NCI-H526 (cell line): ENCODE results near the gene CHAC1.

ENCODE experiments used
- DNase-seq, 2 experiments: peaks; one replicate each; lab custom pipeline; 2025; lab: John Stamatoyannopoulos, UW

CHAC1 gene

GRCh38 chr15:40923551-40923950, 29.7 kb upstream of the CHAC1 start:
- no peak for DNase-seq

GRCh38 chr15:40925495-40925862, 27.8 kb upstream of the CHAC1 start:
- DNase-seq: no peak

- peak in 1 of 2 experiments; percentile 46 for DNase-seq
These were observed 27.2 kb upstream of the CHAC1 start for GRCh38 chr15:40925863-40926658.

DNA sequence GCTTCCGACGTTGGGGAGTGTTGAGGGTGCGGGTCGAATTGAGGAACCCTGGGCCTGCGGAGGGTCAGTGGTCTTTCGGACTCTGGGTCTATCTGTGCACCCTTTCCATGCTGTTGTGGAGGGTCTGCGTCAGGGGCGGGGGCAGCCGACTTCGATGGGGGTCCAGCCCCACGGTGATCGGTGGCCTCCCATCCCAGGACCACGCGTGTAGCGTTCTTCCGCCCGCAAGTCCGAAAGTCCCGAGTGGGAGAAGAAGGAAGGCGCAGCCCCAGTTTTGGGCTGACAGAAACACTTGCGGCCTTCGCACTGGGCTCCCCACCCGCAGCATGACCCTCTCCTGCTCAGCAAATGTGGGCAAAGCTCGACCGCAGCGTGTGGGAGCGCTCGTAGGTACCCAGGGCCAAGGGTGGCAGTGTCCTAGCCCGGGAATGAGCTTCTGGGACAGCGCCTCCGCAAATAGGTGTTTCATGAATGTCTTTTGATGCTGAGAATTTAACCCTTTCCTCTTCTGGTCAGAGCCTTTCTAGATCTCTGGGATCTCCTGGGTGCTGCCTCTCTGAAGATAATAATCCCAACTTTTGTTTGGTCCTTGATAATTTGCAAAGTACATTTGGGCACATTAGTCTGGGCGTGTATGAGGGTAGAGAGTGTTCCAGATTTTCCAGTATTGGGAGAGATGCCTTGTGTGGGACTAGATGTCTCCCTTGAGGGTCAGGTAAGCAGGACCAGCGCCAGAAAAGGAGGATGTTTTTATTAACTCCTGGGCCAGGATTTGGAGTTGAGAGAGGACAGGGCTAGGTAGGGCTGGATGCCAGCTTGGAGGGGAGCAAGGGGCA, 26.4 kb upstream of the CHAC1 start:
- DNase-seq: peak in 1 of 2 experiments; percentile 42

DNA sequence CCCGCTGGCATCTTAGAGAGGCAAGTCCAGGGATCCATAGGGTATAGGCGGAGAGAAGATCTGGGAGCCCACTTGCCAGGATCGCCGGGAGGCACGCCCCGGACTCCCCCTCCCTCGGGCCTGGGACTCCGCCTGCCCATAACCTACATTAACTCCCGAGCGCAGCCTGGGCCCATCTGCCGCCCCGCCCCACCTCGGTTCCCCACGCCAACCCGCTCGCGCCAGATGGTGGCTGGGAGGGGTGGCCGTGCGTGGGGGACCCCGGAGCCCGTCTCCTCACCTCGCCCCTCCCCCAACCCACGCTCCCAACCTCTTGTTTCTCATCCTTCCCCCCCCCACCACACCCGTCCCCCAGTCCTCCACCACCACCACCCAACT, 25.8 kb upstream of the CHAC1 start:
- peak in 1 of 2 experiments; percentile 56 for DNase-seq

GRCh38 chr15:40927873-40928806, 25.1 kb upstream of the CHAC1 start:
- peak in 1 of 2 experiments; percentile 79 for DNase-seq

DNA sequence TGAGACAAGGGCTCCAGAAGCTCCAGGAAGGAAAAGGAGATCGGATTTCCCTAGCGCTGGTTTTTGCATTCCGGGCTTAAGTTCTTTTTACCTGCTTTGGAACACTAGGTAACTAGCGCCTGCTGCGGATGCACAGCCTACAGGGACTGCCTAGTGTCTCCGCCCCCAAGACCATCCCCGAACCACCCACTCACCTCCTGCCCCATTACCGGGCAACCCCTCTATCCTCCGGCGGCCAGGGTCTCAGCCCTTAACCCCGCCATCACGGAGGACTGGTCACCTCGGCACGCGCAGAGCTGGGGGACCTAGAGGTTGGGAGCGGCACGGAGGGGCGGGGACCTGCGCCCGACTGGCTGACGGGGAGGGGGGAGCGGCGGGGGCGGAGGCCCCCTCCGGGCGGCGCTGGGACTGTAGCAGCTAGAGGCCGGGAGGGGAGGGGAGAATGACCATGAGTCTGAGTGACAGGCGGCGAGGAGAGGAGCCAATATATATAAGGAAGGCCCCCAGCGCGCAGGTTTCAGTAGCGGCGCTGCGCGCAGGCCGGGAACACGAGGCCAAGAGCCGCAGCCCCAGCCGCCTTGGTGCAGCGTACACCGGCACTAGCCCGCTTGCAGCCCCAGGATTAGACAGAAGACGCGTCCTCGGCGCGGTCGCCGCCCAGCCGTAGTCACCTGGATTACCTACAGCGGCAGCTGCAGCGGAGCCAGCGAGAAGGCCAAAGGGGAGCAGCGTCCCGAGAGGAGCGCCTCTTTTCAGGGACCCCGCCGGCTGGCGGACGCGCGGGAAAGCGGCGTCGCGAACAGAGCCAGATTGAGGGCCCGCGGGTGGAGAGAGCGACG, 24.2 kb upstream of the CHAC1 start, which contains the start of gene DLL4:
DLL4 (plus strand) TSS at position 520 of the 839 bp plus-strand sequence. CDS start 329 bp downstream, outside the sequence.
- peak; percentile 73 to 91 for DNase-seq

GRCh38 chr15:40929660-40930429, 23.4 kb upstream of the CHAC1 start:
- peak in 1 of 2 experiments; percentile 69 for DNase-seq

- peak; percentile 39 to 84 for DNase-seq
These were observed 22.6 kb upstream of the CHAC1 start for GRCh38 chr15:40930430-40931299.

DNA sequence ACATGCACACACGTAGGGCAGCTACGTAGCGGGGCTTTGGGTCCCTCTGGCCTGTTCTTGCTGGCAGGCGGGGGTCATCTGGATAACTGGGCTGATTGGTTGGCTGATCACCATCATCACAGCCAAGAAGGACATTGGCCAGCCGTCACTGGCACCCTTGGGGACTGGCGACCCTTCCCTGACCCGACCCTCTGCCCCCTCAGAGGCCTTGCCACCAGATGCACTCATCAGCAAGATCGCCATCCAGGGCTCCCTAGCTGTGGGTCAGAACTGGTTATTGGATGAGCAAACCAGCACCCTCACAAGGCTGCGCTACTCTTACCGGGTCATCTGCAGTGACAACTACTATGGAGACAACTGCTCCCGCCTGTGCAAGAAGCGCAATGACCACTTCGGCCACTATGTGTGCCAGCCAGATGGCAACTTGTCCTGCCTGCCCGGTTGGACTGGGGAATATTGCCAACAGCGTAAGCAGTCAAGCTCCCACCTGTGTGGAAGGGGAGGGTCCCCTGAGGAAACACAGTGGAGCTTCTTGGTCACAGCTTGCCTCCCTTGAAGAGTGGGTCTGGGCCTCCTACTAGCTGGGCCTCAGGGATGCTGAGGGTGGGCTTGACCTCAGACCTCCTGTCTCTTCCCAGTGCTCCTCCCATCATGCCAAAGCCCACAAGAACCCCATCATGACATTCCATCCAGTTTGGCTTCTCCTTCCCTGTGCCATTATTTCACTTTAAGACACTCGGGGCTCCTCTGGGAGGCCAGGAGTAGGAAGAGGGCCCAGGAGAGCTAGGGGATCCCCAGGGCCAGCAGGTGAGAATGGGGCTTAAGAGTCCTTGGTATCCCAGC, 21.8 kb upstream of the CHAC1 start:
- no peak for DNase-seq

DNA sequence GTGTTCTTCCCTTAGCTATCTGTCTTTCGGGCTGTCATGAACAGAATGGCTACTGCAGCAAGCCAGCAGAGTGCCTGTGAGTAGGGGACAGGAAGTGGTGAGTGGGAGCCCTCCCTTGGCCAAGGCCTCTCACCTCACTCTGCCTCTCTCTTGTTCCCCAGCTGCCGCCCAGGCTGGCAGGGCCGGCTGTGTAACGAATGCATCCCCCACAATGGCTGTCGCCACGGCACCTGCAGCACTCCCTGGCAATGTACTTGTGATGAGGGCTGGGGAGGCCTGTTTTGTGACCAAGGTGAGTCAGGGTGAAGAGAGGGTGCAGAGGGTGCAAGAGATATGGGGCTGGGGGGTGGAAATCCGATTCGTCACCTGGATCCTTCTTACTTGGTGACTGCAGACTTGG, 21.1 kb upstream of the CHAC1 start:
- DNase-seq: peak in 1 of 2 experiments; percentile 59

DNA sequence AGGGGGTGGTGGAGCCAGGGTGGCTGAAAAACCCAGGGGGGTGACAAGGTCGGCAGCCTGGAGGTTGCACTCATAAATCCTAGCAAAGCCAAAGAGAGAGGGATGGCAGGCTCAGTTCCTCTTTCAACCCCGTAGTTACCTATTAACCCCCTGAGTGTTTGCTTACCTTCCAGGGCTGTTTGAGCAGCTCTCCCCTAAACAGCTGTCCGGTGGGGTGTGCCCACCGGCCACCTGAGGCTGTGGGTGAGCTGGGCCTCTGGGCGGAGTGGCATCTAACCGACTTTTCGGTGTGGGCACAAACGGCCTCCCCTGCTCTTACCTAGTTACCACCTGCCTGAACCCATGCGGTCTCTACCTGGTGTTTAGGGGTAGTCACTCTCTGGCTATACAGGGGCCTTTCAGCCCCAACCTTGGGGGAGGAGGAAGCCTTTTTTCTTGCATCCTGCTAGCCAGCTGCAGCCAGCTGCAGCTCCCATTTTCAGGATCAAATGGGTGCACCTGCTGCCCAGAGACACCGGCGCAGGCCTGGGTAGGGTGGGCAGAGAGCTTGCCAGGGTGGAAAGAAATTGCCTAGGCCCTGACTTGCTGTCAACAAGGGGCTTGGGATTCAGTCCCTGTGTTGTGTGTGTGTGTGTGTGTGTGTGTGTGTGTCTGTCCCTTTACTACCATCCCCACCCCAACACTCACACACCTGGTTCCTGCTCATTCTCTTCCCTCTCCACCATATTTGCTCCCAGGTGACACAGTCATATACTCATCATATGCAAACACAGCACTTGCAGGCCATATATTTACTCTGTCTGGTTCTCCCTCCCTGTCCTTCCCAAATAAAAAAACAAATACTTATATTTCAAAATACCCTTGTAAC, 20.4 kb upstream of the CHAC1 start:
- DNase-seq: peak in 1 of 2 experiments; percentile 59

DNA sequence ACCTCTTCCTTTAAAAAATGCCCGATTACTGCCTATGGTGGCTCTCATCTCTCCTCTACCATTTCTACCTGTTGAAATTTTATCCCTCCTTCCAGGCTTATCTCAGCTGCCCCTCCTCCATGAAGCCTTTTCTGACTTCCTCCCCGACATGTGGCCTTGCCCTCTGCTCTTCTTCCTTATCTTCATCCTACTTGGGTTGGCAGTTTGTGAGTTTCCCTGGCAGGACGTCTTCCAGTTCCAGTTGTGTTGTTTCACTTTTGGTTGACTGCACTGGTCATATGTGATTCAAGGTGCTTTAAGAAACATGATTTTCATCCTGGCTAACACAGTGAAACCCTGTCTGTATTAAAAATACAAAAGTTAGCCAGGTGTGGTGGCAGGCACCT, 19.8 kb upstream of the CHAC1 start:
- DNase-seq: no peak

DNA sequence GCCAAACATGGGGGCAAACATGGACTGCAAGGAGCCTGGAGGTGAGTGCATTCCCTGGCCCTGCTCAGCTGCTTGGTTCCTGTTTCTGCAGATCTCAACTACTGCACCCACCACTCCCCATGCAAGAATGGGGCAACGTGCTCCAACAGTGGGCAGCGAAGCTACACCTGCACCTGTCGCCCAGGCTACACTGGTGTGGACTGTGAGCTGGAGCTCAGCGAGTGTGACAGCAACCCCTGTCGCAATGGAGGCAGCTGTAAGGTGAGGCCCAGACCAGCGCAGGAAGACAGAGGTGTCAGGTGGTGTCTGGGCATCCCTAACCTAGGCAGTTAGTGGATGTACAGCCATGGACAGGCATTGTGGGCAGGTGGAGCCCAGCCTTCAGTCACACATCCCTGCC, 18.8 kb upstream of the CHAC1 start:
- DNase-seq: no peak

DNA sequence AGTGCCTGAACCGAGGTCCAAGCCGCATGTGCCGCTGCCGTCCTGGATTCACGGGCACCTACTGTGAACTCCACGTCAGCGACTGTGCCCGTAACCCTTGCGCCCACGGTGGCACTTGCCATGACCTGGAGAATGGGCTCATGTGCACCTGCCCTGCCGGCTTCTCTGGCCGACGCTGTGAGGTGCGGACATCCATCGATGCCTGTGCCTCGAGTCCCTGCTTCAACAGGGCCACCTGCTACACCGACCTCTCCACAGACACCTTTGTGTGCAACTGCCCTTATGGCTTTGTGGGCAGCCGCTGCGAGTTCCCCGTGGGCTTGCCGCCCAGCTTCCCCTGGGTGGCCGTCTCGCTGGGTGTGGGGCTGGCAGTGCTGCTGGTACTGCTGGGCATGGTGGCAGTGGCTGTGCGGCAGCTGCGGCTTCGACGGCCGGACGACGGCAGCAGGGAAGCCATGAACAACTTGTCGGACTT, 17.0 kb upstream of the CHAC1 start:
- no peak for DNase-seq

DNA sequence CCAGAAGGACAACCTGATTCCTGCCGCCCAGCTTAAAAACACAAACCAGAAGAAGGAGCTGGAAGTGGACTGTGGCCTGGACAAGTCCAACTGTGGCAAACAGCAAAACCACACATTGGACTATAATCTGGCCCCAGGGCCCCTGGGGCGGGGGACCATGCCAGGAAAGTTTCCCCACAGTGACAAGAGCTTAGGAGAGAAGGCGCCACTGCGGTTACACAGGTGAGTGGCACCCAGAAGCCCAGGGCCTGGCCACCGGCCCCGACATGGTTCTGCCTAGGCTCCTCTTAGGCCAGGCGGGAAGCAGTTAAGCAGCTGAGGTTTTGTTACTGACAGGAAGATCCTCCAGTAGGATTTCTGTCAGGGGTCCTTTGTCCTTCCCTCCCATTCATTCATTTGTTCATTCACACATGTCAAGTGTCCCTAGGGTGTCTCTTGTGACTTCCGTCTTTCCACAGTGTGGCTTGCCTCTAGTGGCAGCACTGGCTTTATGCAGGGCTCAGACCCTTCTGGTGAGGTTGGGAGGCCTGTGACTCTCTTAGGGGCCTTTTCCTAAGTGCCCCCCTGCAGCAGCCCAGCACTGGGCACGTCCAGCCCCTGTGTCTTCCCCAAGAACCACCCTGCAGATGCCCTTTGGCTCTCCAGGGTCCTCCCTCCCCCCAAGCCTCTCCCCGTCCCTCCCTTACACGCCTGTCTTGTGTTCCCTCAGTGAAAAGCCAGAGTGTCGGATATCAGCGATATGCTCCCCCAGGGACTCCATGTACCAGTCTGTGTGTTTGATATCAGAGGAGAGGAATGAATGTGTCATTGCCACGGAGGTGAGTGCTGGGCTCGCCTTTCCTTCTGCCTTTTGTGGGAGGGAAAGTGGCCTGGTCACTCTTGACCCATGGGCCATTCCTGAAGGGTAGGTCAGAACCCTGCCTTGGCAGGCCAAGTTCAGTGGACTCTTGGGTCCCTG, 16.3 kb upstream of the CHAC1 start:
- peak in 1 of 2 experiments; percentile 36 for DNase-seq
